Progenitor cell of endocrine pancreas (in vitro differentiated cells): ENCODE measurements around the gene UPF3B. TPM values are rescaled to one million over a fixed set of nuclear protein-coding genes. Genes with fewer than 3 reads are reported as not detected.
A peak's percentile ranks its signal among the peaks of the same experiment; 100 is the strongest.

ENCODE experiments used
- DNase-seq: peaks from one replicate; pipeline ENCODE4 v3.0.0; 2021; ENCODE audit warnings: low spot score; ENCODE audit not compliant: unreplicated experiment
- H3K27ac Mint-ChIP-seq: 2 replicates; pipeline ENCODE4 v1.8.0; 2021; ENCODE audit warnings: mild to moderate bottlenecking, moderate library complexity, mixed read lengths
- H3K27me3 Mint-ChIP-seq: 2 replicates; pipeline ENCODE4 v1.8.0; 2021; ENCODE audit warnings: mixed read lengths
- H3K36me3 Mint-ChIP-seq: 2 replicates; pipeline ENCODE4 v1.8.0; 2022; ENCODE audit warnings: mixed read lengths; ENCODE audit not compliant: insufficient read depth
- H3K4me1 Mint-ChIP-seq: 2 replicates; pipeline ENCODE4 v1.8.0; 2021; ENCODE audit warnings: low read depth, mixed read lengths
- H3K4me3 Mint-ChIP-seq: 2 replicates; pipeline ENCODE4 v1.8.0; 2021; ENCODE audit warnings: low read depth, mild to moderate bottlenecking, moderate library complexity, mixed read lengths
- H3K9me3 Mint-ChIP-seq: 2 replicates; pipeline ENCODE4 v1.8.0; 2021; ENCODE audit warnings: low read depth, mixed read lengths
- CTCF ChIP-seq: fragments of 200-600 bp; sonication (generic); IDR thresholded peaks from one replicate; pipeline ENCODE4 v1.5.0; 2021; ENCODE audit warnings: antibody characterized with exemption, mild to moderate bottlenecking; ENCODE audit not compliant: unreplicated experiment
- total RNA-seq: library from RNA; stranded (reverse); gene quantifications from 2 replicates; pipeline ENCODE4 v1.2.1, GENCODE V29; 2021

Gene UPF3B
- total RNA-seq, 1 donor from 2014 or later, result 30.2 TPM

DNA sequence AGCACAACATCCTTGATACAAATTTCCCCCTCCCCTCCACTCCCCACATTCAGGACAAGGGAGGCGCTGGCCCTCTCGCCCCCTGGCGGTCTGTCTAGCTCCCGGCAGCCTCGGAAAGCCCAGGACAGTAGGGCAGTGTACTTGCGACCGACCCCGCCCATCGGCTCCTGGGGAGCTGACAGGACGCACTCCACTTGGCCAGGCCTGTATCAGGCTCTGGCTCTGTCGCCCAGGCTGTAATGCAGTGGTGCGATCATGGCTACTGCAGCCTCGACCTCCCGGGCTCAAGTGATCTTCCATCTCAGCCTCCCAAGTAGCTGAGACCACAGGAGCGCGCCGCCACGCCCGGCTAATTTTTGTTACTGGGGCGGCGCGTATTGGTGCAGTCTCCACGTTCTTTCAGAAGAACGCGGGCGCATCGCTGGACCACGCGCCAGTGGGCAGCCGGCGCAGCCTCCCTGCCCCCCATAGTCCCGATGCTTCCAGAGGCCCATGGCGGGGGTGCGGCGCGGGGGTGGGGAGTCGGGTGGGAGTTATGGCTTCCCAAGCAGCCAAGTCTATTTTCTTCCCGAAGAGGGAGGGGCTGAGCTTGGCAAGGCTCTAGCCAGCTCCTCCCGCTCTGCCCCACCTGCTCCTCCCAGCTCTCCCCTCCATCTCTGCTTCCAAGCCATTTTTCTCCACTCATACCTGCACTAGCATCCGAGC is 35.1 kb upstream of the UPF3B start:
- H3K27me3 Mint-ChIP-seq, result no peaks in the 10 kb centered on the region
- H3K36me3 Mint-ChIP-seq, result no peaks in the 10 kb centered on the region
- H3K4me1 Mint-ChIP-seq, result no peaks in the 10 kb centered on the region
- peaks cover 8% of the 10 kb centered on the region for H3K9me3 Mint-ChIP-seq
- peak overlapping the region; percentile 63 for H3K4me3 Mint-ChIP-seq
- peak; percentile 52 for DNase-seq
- peak; percentile 65 for TF ChIP-seq CTCF
- no peak overlapping the region for H3K27ac Mint-ChIP-seq

DNA sequence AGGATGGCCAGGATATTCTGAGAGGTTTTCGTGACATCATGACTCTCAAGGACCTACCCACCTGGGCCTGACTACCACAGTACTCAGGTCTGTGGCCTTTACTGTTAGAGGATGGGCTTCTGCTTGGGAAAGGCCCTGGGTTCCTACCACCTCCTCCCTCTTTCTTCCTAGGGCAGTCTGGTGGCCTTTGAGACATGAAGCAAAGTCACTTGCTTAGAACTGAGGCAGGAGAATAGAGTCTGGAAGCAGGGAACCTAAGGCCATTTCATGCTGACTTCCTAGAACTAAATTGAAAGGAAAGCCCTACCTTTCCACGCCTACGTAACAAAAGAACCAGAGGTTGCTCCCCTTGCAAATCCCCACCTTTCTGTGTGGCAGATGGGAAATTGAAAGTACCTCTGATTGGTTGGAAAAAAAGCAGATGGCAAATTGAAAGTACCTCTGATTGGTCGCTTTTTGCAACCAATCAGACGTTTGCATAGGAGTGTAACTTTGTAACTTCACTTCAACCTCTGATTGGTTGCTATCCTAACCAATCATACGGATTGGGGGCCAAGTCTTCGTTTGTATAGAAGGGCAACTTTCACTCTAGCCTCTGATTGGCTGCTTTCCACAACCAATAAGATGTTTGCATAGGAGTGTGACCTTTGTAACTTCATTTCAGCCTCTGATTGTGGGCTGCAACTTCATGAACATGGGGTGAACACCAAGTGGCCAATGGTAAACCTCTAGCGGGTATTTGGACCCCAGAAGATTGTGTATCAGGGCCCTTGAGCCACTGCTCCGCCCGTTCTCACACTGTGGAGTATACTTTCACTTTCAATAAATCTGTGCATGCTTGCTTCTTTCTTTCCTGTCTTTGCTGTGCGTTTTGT is 33.0 kb upstream of the UPF3B start:
- Mint-ChIP-seq H3K4me3 (no peak overlapping the region), H3K36me3 (no peaks in the 10 kb centered on the region), H3K27ac (no peak overlapping the region), H3K4me1 (no peaks in the 10 kb centered on the region), H3K27me3 (no peaks in the 10 kb centered on the region), H3K9me3 (peaks cover 5% of the 10 kb centered on the region)
- DNase-seq, result no peak
- no peak for TF ChIP-seq CTCF

- Mint-ChIP-seq H3K27ac (no peak overlapping the region), H3K27me3 (no peaks in the 10 kb centered on the region), H3K36me3 (peaks cover 1% of the 10 kb centered on the region), H3K4me1 (no peaks in the 10 kb centered on the region), H3K9me3 (peaks cover 3% of the 10 kb centered on the region), H3K4me3 (no peak overlapping the region)
- TF ChIP-seq CTCF, result peak; percentile 57
- no peak for DNase-seq
Observed at GRCh38 chrX:119880552-119881437, 28.0 kb upstream of the UPF3B start.

- Mint-ChIP-seq H3K4me3 (no peak overlapping the region), H3K27me3 (no peaks in the 10 kb centered on the region), H3K9me3 (peaks cover 3% of the 10 kb centered on the region), H3K36me3 (peaks cover 1% of the 10 kb centered on the region), H3K4me1 (no peaks in the 10 kb centered on the region), H3K27ac (peak overlapping the region; percentile 62)
- no peak for DNase-seq
- TF ChIP-seq CTCF, result no peak
Observed at GRCh38 chrX:119880076-119880475, 27.3 kb upstream of the UPF3B start.

- DNase-seq, result no peak
- Mint-ChIP-seq H3K4me1 (no peaks in the 10 kb centered on the region), H3K36me3 (peaks cover 1% of the 10 kb centered on the region), H3K9me3 (peaks cover 3% of the 10 kb centered on the region), H3K27me3 (no peaks in the 10 kb centered on the region), H3K27ac (no peak overlapping the region), H3K4me3 (no peak overlapping the region)
- no peak for TF ChIP-seq CTCF
Observed at GRCh38 chrX:119878740-119879139, 26.0 kb upstream of the UPF3B start.
